ACC112 (cell line): Measurements from ENCODE around the gene GADD45A.

Source experiments
- H2AFZ ChIP-seq: fragments of 200-600 bp; sonication (generic); one replicate; pipeline ENCODE4 v1.6.0; 2017; ENCODE audit warnings: antibody characterized with exemption, low read length; ENCODE audit not compliant: unreplicated experiment
- H3K27ac ChIP-seq: fragments of 200-600 bp; sonication (generic); 2 replicates; pipeline ENCODE4 v1.5.1; 2014; ENCODE audit warnings: low read depth, mild to moderate bottlenecking, antibody characterized with exemption, low read length, moderate library complexity
- H3K27me3 ChIP-seq: fragments of 200-600 bp; sonication (generic); 2 replicates; pipeline ENCODE4 v1.6.1; 2014; ENCODE audit warnings: mild to moderate bottlenecking, antibody characterized with exemption, low read length, moderate library complexity, mixed read lengths; ENCODE audit not compliant: insufficient read depth
- H3K36me3 ChIP-seq: fragments of 200-600 bp; sonication (generic); 2 replicates; pipeline ENCODE4 v1.6.1; 2016; ENCODE audit warnings: mild to moderate bottlenecking, antibody characterized with exemption, low read length, moderate library complexity, mixed read lengths; ENCODE audit not compliant: insufficient read depth
- H3K4me1 ChIP-seq: fragments of 200-600 bp; sonication (generic); one replicate; pipeline ENCODE4 v1.6.1; 2016; ENCODE audit warnings: low read length, mixed read lengths; ENCODE audit not compliant: insufficient read depth, unreplicated experiment, control insufficient read depth
- H3K4me3 ChIP-seq: fragments of 200-600 bp; sonication (generic); 2 replicates; pipeline ENCODE4 v1.5.1; 2014; ENCODE audit warnings: mild to moderate bottlenecking, low read depth, low read length
- H3K79me2 ChIP-seq: fragments of 200-600 bp; sonication (generic); one replicate; pipeline ENCODE4 v1.6.0; 2016; ENCODE audit warnings: low read length; ENCODE audit not compliant: control insufficient read depth, unreplicated experiment, insufficient read depth

GADD45A gene

GRCh38 chr1:67704351-67704750 lies 19.4 kb downstream of the GADD45A start:
- Histone ChIP-seq H3K27ac (no peak overlapping the region), H3K4me3 (no peak overlapping the region), H3K27me3 (no peaks in the 10 kb centered on the region), H2AFZ (no peak overlapping the region), H3K79me2 (peaks cover 18% of the 10 kb centered on the region), H3K36me3 (peaks cover 38% of the 10 kb centered on the region), H3K4me1 (peaks cover 46% of the 10 kb centered on the region)

GRCh38 chr1:67705735-67706453 lies 20.9 kb downstream of the GADD45A start:
- Histone ChIP-seq H2AFZ (no peak overlapping the region), H3K4me1 (peaks cover 51% of the 10 kb centered on the region)

DNA sequence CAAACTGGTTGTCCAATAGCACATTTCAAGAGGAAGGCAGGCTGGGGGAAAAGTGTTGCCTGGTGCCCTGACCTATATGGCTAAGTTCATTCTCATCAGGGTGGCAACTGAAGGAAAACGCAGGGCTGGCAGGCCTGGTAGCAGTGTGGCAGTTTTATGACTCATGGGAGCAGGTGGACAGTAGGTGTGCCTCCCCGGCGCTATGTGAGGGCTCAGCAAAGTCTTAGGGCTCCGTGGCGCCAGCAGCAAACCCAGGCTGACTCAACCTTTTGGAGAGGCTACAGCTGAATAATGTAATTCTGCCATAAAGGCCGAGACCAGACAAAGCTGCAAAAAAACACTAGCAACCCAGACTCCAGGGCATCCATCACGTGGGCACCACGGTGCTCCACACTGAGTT lies 23.6 kb downstream of the GADD45A start:
- H3K36me3 ChIP-seq = peaks cover 27% of the 10 kb centered on the region
- H3K27ac ChIP-seq = peak overlapping the region; percentile 84; the same call in 1 of the 2 replicates
- peaks cover 40% of the 10 kb centered on the region for H3K79me2 ChIP-seq
- no peaks in the 10 kb centered on the region for H3K27me3 ChIP-seq
- H3K4me3 ChIP-seq = no peak overlapping the region
- peaks cover 66% of the 10 kb centered on the region for H3K4me1 ChIP-seq
- no peak overlapping the region for H2AFZ ChIP-seq

More at GRCh38 chr1:67705735-67706453, 20.9 kb downstream of the GADD45A start:
- Histone ChIP-seq H3K27me3 (no peaks in the 10 kb centered on the region), H3K36me3 (peaks cover 38% of the 10 kb centered on the region), H3K4me3 (no peak overlapping the region), H3K79me2 (peaks cover 22% of the 10 kb centered on the region), H3K27ac (peak overlapping the region; percentile 20; the same call in 1 of the 2 replicates)

- H3K36me3 ChIP-seq = peaks cover 15% of the 10 kb centered on the region
- peak overlapping the region; percentile 76 for H3K27ac ChIP-seq
- H2AFZ ChIP-seq = no peak overlapping the region
- H3K27me3 ChIP-seq = no peaks in the 10 kb centered on the region
- peak overlapping the region; percentile 20; the same call in 1 of the 2 replicates for H3K4me3 ChIP-seq
- peaks cover 52% of the 10 kb centered on the region for H3K79me2 ChIP-seq
- peaks cover 77% of the 10 kb centered on the region for H3K4me1 ChIP-seq
These were observed 25.4 kb downstream of the GADD45A start for GRCh38 chr1:67710417-67710816.

- Histone ChIP-seq H3K79me2 (peaks cover 56% of the 10 kb centered on the region), H3K4me3 (peak overlapping the region; percentile 20; the same call in 1 of the 2 replicates), H3K27me3 (no peaks in the 10 kb centered on the region), H3K27ac (peak overlapping the region; percentile 76), H3K4me1 (peaks cover 74% of the 10 kb centered on the region), H3K36me3 (peaks cover 6% of the 10 kb centered on the region), H2AFZ (no peak overlapping the region)
These were observed 26.3 kb downstream of the GADD45A start for GRCh38 chr1:67711158-67711854.

- Histone ChIP-seq H3K27me3 (no peaks in the 10 kb centered on the region), H2AFZ (no peak overlapping the region), H3K27ac (0 out of 2 replicates have a peak overlapping the region, but pooled peaks have one; percentile 76), H3K79me2 (peaks cover 56% of the 10 kb centered on the region), H3K4me3 (no peak overlapping the region), H3K4me1 (peaks cover 75% of the 10 kb centered on the region), H3K36me3 (peaks cover 4% of the 10 kb centered on the region; the same call in 1 of the 2 replicates)
These were observed 26.8 kb downstream of the GADD45A start for GRCh38 chr1:67711855-67712212.

- H3K27me3 ChIP-seq = no peaks in the 10 kb centered on the region
- no peaks in the 10 kb centered on the region for H3K36me3 ChIP-seq
- peak overlapping the region; percentile 45 for H3K4me3 ChIP-seq
- H3K4me1 ChIP-seq = peaks cover 75% of the 10 kb centered on the region
- peak overlapping the region; percentile 52 for H3K27ac ChIP-seq
- peaks cover 49% of the 10 kb centered on the region for H3K79me2 ChIP-seq
- no peak overlapping the region for H2AFZ ChIP-seq
These were observed 28.3 kb downstream of the GADD45A start for GRCh38 chr1:67713057-67713846.

- Histone ChIP-seq H3K27me3 (no peaks in the 10 kb centered on the region), H3K4me3 (no peak overlapping the region), H3K27ac (no peak overlapping the region), H3K4me1 (peaks cover 61% of the 10 kb centered on the region), H3K79me2 (peaks cover 50% of the 10 kb centered on the region), H2AFZ (no peak overlapping the region), H3K36me3 (no peaks in the 10 kb centered on the region)
These were observed 30.8 kb downstream of the GADD45A start for GRCh38 chr1:67715819-67716218.

- no peaks in the 10 kb centered on the region for H3K27me3 ChIP-seq
- no peak overlapping the region for H3K4me3 ChIP-seq
- H3K4me1 ChIP-seq = peaks cover 57% of the 10 kb centered on the region
- no peaks in the 10 kb centered on the region for H3K36me3 ChIP-seq
- no peak overlapping the region for H2AFZ ChIP-seq
- H3K27ac ChIP-seq = no peak overlapping the region
- H3K79me2 ChIP-seq = peaks cover 50% of the 10 kb centered on the region
These were observed 31.8 kb downstream of the GADD45A start for GRCh38 chr1:67716800-67717199.

- peaks cover 54% of the 10 kb centered on the region for H3K79me2 ChIP-seq
- peaks cover 58% of the 10 kb centered on the region for H3K4me1 ChIP-seq
- no peak overlapping the region for H3K4me3 ChIP-seq
- H3K36me3 ChIP-seq = no peaks in the 10 kb centered on the region
- no peak overlapping the region for H2AFZ ChIP-seq
- peak overlapping the region; percentile 53 for H3K27ac ChIP-seq
- H3K27me3 ChIP-seq = no peaks in the 10 kb centered on the region
These were observed 32.9 kb downstream of the GADD45A start for GRCh38 chr1:67717876-67718275.
